KMS-11 (cell line): ENCODE measurements around the gene CCL14.

Experiments
- H2AFZ ChIP-seq: fragments of 200-600 bp; sonication (generic); 2 replicates; pipeline ENCODE4 v1.6.1; 2016; ENCODE audit warnings: antibody characterized with exemption, mixed run types, low read depth
- H3K27ac ChIP-seq: fragments of 200-600 bp; sonication (generic); 2 replicates; pipeline ENCODE4 v1.6.1; 2016; ENCODE audit warnings: mild to moderate bottlenecking, mixed run types
- H3K27me3 ChIP-seq: fragments of 200-600 bp; sonication (generic); 2 replicates; pipeline ENCODE4 v1.6.1; 2017; ENCODE audit warnings: mild to moderate bottlenecking, low read depth, mixed run types, moderate library complexity; ENCODE audit not compliant: insufficient read depth
- H3K36me3 ChIP-seq: fragments of 200-600 bp; sonication (generic); 2 replicates; pipeline ENCODE4 v1.6.1; 2017; ENCODE audit warnings: mild to moderate bottlenecking, mixed run types; ENCODE audit not compliant: insufficient read depth
- H3K4me1 ChIP-seq: fragments of 200-600 bp; sonication (generic); 2 replicates; pipeline ENCODE4 v1.6.1; 2016; ENCODE audit warnings: mild to moderate bottlenecking, low read depth, mixed run types; ENCODE audit not compliant: poor library complexity, severe bottlenecking
- H3K4me2 ChIP-seq: fragments of 200-600 bp; sonication (generic); 2 replicates; pipeline ENCODE4 v1.7.0; 2016; ENCODE audit warnings: mild to moderate bottlenecking, mixed run types
- H3K4me3 ChIP-seq: fragments of 200-600 bp; sonication (generic); IDR thresholded peaks from 2 replicates; pipeline ENCODE4 v1.6.1; 2017; ENCODE audit warnings: low read depth, low read length, mixed read lengths; ENCODE audit not compliant: insufficient read depth
- H3K79me2 ChIP-seq: fragments of 200-600 bp; sonication (generic); 2 replicates; pipeline ENCODE4 v1.6.1; 2016; ENCODE audit warnings: low read depth, mixed run types; ENCODE audit not compliant: insufficient read depth
- H3K9ac ChIP-seq: fragments of 200-600 bp; sonication (generic); 2 replicates; pipeline ENCODE4 v1.6.1; 2016; ENCODE audit warnings: mild to moderate bottlenecking, mixed run types
- H4K20me1 ChIP-seq: fragments of 200-600 bp; sonication (generic); 2 replicates; pipeline ENCODE4 v1.6.1; 2016; ENCODE audit warnings: mild to moderate bottlenecking, mixed run types; ENCODE audit not compliant: insufficient read depth
- TF ChIP-seq, protein P1 (sequence below): fragments of 200-600 bp; sonication (generic); conservative IDR thresholded peaks from 2 replicates; pipeline ENCODE4 v1.6.1; 2017; ENCODE audit warnings: low read depth, mild to moderate bottlenecking, antibody characterized with exemption, low read length, moderate library complexity, mixed read lengths

CCL14 gene

GRCh38 chr17:35981246-35981645 is 5.3 kb downstream of the CCL14 start, which contains the start of gene CCL16:
Gene CCL16, minus strand, starts transcription at chr17:35981497. Its CDS starts 77 bp downstream, at chr17:35981420.
- Histone ChIP-seq H3K27me3 (no peaks in the 10 kb centered on the region), H4K20me1 (no peaks in the 10 kb centered on the region), H3K9ac (no peak within 1 kb of the TSS), H3K4me3 (no peak within 1 kb of the TSS), H3K4me1 (no peaks in the 10 kb centered on the region), H2AFZ (no peak within 1 kb of the TSS), H3K27ac (no peak within 1 kb of the TSS), H3K4me2 (no peak within 1 kb of the TSS), H3K79me2 (no peaks in the 10 kb centered on the region), H3K36me3 (no peaks in the 10 kb centered on the region)
- TF ChIP-seq, protein P1, sequence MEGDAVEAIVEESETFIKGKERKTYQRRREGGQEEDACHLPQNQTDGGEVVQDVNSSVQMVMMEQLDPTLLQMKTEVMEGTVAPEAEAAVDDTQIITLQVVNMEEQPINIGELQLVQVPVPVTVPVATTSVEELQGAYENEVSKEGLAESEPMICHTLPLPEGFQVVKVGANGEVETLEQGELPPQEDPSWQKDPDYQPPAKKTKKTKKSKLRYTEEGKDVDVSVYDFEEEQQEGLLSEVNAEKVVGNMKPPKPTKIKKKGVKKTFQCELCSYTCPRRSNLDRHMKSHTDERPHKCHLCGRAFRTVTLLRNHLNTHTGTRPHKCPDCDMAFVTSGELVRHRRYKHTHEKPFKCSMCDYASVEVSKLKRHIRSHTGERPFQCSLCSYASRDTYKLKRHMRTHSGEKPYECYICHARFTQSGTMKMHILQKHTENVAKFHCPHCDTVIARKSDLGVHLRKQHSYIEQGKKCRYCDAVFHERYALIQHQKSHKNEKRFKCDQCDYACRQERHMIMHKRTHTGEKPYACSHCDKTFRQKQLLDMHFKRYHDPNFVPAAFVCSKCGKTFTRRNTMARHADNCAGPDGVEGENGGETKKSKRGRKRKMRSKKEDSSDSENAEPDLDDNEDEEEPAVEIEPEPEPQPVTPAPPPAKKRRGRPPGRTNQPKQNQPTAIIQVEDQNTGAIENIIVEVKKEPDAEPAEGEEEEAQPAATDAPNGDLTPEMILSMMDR, result no peak

DNA sequence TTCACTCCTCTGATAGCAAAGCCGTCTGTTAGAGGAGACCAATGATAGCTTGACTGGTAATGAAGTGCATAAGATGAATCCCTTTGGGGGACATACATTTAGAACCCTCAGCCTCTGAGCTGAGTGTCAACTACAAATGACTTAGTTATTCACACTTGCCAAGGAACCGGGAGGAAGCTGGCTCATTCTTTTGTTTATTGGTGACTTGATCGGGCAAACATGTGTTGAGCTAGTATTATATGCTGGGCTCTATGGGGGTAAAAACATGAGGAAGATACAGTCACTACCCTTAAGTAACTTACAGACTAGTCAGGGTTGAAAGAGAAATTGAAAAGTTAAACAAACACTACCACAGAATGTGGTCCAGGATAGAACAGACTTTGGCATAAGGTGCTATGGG is 8.2 kb downstream of the CCL14 start:
- no peak overlapping the region for H2AFZ ChIP-seq
- no peaks in the 10 kb centered on the region for H3K4me1 ChIP-seq
- H3K4me3 ChIP-seq, result no peak overlapping the region
- H3K9ac ChIP-seq, result no peak overlapping the region
- no peaks in the 10 kb centered on the region for H3K27me3 ChIP-seq
- no peaks in the 10 kb centered on the region for H3K36me3 ChIP-seq
- no peaks in the 10 kb centered on the region for H4K20me1 ChIP-seq
- H3K79me2 ChIP-seq, result no peaks in the 10 kb centered on the region
- H3K27ac ChIP-seq, result no peak overlapping the region
- TF ChIP-seq, protein P1, result no peak
- H3K4me2 ChIP-seq, result no peak overlapping the region

DNA sequence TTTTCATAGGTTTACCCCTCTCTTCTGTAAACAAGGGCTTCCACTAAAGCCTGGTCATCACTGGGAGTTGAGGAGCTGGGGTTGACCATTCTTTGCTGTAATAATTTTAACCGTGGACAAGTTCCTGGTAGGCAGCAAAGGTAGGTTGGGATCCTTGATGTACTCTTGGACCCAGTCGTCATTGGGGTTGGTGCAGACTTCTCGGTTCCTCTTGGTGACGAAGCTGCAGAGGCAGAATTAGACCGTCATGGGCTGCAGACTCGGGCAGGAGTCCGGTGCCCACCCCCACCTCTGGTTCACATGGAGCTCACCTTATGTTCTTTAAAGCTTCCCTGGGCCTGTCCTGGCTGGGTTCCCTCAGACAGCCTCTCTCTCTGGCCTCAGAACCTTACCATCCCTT is 9.0 kb downstream of the CCL14 start:
- H3K9ac ChIP-seq, result no peak overlapping the region
- H2AFZ ChIP-seq, result no peak overlapping the region
- H3K27me3 ChIP-seq, result no peaks in the 10 kb centered on the region
- no peaks in the 10 kb centered on the region for H3K36me3 ChIP-seq
- H3K4me3 ChIP-seq, result no peak overlapping the region
- no peaks in the 10 kb centered on the region for H3K4me1 ChIP-seq
- H3K4me2 ChIP-seq, result no peak overlapping the region
- no peak overlapping the region for H3K27ac ChIP-seq
- no peaks in the 10 kb centered on the region for H4K20me1 ChIP-seq
- no peaks in the 10 kb centered on the region for H3K79me2 ChIP-seq
- TF ChIP-seq, protein P1, result no peak

- TF ChIP-seq, protein P1, result no peak
- H4K20me1 ChIP-seq, result no peaks in the 10 kb centered on the region
- no peaks in the 10 kb centered on the region for H3K79me2 ChIP-seq
- no peaks in the 10 kb centered on the region for H3K36me3 ChIP-seq
- no peaks in the 10 kb centered on the region for H3K27me3 ChIP-seq
- H3K27ac ChIP-seq, result no peak overlapping the region
- H3K4me1 ChIP-seq, result peaks cover 4% of the 10 kb centered on the region
- H2AFZ ChIP-seq, result no peak overlapping the region
- H3K4me2 ChIP-seq, result no peak overlapping the region
- no peak overlapping the region for H3K4me3 ChIP-seq
- no peak overlapping the region for H3K9ac ChIP-seq
Measured at GRCh38 chr17:35973333-35974260, 12.9 kb downstream of the CCL14 start.
